HL-60 (cell line): ENCODE data around the gene TRMT5.

Experiments used
- DNase-seq, 2 experiments: peaks; one replicate each; pipeline ENCODE4 v3.0.0-alpha.2; 2010 to 2020; ENCODE audit warnings: low read depth in 1 of 2, low spot score in 1 of 2
- H3K27ac ChIP-seq: fragments of 250-450 bp; sonication (Bioruptor Pico); replicated peaks from 2 replicates; pipeline ENCODE4 v1.5.1; 2020; ENCODE audit warnings: mild to moderate bottlenecking, moderate library complexity
- H3K27me3 ChIP-seq: fragments of 250-450 bp; sonication (Bioruptor Pico); 2 replicates; pipeline ENCODE4 v1.5.1; 2021; ENCODE audit warnings: mild to moderate bottlenecking, moderate library complexity; ENCODE audit not compliant: insufficient read depth, poor library complexity, severe bottlenecking
- H3K4me3 ChIP-seq: replicated peaks from 2 replicates; pipeline ENCODE4 v1.5.1; 2011; ENCODE audit warnings: mild to moderate bottlenecking, control low read depth, low read length; ENCODE audit not compliant: insufficient read depth
- CTCF ChIP-seq: IDR thresholded peaks from one replicate; pipeline ENCODE4 v1.5.1; 2011; ENCODE audit warnings: low read length, control low read depth, inconsistent platforms; ENCODE audit not compliant: insufficient read depth
- GABPA ChIP-seq: IDR thresholded peaks from 2 replicates; pipeline ENCODE4 v1.6.1; 2012; ENCODE audit warnings: low read depth
- POLR2AphosphoS5 ChIP-seq: IDR thresholded peaks from 2 replicates; pipeline ENCODE4 v1.6.1; 2012; ENCODE audit warnings: low read depth
- REST ChIP-seq: IDR thresholded peaks from 2 replicates; pipeline ENCODE4 v1.6.1; 2012; ENCODE audit warnings: low read depth; ENCODE audit not compliant: insufficient replicate concordance
- SPI1 ChIP-seq: IDR thresholded peaks from 2 replicates; pipeline ENCODE4 v1.6.1; 2012; ENCODE audit warnings: low read depth, mild to moderate bottlenecking, borderline replicate concordance

TRMT5 gene

GRCh38 chr14:60965402-60965801 is 15.5 kb downstream of the TRMT5 start:
- no peak for TF ChIP-seq REST
- TF ChIP-seq SPI1, result no peak
- no peak for TF ChIP-seq CTCF
- no peak for TF ChIP-seq GABPA
- no peak for TF ChIP-seq POLR2AphosphoS5
- no peak overlapping the region for H3K27ac ChIP-seq
- no peak overlapping the region for H3K4me3 ChIP-seq
- H3K27me3 ChIP-seq, result no peaks in the 10 kb centered on the region
- no peak for DNase-seq

- no peak for DNase-seq
- H3K4me3 ChIP-seq, result no peak overlapping the region
- H3K27ac ChIP-seq, result no peak overlapping the region
- TF ChIP-seq CTCF (no peak), POLR2AphosphoS5 (no peak), REST (no peak), GABPA (no peak), SPI1 (no peak)
- no peaks in the 10 kb centered on the region for H3K27me3 ChIP-seq
Measured at GRCh38 chr14:60964904-60965303, 16.0 kb downstream of the TRMT5 start.

GRCh38 chr14:60963761-60964160 is 17.1 kb downstream of the TRMT5 start:
- H3K4me3 ChIP-seq, result no peak overlapping the region
- H3K27me3 ChIP-seq, result no peaks in the 10 kb centered on the region
- DNase-seq, result no peak
- H3K27ac ChIP-seq, result no peak overlapping the region
- no peak for TF ChIP-seq REST
- TF ChIP-seq POLR2AphosphoS5, result no peak
- no peak for TF ChIP-seq CTCF
- TF ChIP-seq GABPA, result no peak
- no peak for TF ChIP-seq SPI1
